NCI-H128 (cell line): ENCODE results near the gene TNNI3K.

Source experiments
- DNase-seq: peaks from one replicate; lab custom pipeline; 2025; ENCODE audit not compliant: unreplicated experiment; lab: John Stamatoyannopoulos, UW

Gene TNNI3K

DNA sequence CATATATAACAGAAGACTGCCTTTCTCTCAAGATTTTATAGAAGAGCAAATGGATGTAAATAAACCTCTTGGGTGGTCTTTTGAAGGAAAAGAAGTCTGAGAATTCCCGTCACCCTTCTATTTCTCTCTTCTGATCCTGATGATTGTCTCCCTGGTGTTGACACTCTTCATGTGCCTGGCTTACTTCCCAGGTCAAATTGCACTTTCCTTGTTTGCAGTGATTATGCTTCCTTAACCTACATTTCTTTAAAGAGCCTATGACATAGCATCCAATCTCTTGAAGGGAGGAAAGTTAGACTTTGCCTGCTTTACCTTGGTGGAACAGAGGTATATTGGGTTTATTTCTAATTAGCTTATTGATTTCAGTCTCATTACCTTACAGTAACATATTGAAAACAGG, 197.1 kb downstream of the TNNI3K start:
- DNase-seq = no peak

DNA sequence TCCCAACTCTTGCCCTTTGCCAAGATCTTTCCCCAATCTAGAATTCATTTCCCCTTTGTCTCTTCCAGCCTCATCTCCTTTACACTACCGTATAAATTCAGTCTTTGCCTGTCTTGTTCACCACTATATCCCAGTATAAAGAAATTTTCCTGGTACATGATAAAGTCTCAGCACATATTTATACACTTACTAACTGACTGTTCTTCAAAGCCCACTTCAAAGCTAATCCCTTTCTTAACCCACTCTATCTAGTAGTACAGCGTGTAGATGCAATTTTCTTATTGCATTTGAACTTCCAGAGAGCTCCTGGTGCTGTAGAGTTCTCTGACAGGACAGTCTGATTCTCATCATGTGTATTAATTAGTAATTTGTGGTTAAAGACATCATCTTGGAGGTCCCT, 199.1 kb downstream of the TNNI3K start:
- DNase-seq = no peak

DNA sequence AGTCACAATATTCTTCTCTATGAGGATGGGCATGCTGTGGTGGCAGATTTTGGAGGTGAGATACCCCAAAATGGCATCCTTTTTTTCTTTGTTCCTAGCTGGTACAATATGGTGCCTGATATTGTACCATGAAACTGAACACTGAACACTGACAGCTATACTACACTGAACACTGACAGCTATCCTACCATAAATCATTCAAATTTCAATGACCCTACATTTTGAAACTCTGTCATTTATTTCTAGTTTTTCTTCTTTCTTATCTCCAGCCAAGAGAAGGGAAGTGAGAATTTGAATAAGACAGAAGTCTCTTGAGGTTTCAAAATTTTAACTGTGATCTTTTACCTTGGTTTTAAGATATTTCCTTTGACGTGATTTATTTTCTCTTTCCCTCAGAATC, 200.9 kb downstream of the TNNI3K start:
- DNase-seq = no peak

DNA sequence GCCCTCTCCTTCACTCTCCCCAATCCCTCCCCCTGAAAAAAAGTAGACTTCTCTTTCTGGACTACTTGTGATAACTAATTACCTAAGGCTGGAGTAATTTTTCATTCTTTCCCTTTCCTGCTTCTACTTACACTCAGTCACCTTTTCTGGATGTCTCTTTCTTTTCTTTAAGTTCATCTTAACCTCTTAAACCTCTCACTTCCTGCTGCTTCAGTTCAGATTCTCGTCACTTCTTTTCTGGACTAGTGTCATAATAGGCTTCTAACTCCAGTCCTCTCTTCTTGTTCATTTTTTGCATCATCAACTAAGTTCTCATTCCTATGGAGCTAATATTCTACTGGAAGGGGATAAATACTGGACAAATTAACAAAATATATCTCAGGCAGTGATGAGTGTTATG, 201.8 kb downstream of the TNNI3K start:
- no peak for DNase-seq

DNA sequence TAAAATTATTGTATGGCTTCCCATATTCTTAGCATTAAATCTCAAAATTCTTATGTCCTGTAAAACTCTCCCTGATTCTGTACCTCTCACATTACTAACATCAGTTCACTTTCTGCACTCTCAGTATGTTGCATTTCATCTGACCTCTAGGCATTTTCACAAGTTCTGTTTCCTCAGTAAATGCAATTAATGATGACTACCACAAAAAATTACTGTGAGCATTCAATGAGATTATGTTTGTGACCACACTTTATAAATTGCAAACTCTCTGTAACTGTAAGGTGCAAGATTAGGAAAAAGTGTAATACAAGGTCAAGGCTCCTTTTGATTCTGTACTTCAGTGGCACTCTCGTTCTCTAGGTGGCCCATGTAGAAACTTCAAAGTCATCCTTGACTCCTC, 216.8 kb downstream of the TNNI3K start:
- DNase-seq = no peak

DNA sequence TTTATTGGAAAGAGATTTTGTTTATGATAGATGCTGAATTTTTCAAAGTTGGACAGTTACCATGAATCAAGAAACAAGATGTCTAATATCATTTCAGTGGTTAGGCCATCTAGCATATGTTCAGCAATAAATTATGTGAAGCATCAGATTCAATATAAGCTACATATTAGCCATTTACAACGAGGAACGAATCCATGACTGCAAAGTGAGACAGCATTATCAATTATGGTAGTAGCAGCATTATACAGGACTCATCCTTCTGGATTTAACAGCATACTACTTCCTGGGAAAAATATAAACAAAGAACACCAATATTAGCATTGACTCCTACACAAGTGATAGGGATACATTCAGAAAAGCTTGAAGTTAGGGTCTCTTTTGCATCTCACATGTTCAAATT, 218.1 kb downstream of the TNNI3K start:
- no peak for DNase-seq

DNA sequence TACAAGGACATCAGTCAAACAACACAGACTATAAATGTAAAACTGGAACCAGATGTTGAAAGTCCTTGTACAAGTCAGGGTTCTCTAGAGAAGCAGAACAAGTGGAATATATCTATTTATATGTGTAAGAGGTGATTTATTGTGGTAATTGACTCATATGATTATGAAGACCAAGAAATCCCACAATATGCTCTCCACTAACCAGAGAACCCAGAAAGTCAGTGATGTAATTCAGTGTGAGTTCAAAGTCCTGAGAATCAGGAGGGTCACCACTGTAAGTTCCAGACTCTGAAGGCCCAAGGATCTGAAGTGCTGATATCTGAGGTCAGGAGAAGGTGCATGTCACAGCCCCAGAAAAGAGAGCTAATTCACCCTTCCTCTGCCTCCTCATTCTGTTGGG, 220.2 kb downstream of the TNNI3K start:
- no peak for DNase-seq

DNA sequence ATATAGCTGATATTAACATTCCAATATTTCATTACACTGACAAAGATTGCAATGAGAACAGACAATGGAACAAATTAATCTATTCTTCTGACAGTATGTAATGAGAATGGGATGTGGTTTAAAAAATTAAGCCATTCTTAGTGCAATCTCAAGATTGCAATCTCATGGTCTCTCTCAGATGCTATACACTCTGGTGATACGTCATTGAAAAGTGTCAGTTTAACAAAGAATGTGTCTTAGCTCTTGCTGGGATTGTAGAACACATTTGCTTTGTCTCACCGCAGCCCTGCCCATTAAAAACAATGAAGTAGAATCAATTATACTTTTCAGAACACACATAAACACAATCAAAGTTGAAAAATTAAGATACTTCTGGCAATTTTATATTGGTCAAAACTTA, 222.1 kb downstream of the TNNI3K start:
- no peak for DNase-seq

DNA sequence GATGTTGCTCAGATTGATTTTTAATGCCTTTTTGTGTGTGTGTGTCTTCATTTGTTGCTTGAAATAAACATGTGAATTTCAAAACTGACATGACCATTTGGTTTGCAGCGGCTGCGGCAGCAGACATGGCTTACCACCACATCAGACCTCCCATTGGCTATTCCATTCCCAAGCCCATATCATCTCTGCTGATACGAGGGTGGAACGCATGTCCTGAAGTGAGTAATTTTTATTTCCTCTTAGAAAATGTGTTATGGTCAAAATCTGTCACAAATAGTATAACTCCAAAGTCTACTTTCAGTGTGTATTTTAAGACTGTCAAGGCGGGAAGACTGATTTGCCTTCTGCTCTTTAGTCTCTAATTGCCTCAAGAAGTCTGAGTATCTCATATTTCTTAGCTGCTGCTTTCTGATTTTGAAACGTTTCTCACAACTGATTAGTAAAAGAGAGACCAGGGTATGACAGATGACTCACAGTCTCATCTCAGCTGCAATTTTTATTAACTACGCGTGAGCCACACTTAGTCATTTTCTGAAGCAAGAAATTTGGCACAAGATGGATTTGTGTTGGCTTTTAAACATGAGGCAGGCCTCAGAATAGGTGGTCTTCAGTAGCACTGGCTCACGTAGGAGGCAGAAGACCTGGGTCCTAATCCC, 228.3 kb downstream of the TNNI3K start:
- DNase-seq = no peak

DNA sequence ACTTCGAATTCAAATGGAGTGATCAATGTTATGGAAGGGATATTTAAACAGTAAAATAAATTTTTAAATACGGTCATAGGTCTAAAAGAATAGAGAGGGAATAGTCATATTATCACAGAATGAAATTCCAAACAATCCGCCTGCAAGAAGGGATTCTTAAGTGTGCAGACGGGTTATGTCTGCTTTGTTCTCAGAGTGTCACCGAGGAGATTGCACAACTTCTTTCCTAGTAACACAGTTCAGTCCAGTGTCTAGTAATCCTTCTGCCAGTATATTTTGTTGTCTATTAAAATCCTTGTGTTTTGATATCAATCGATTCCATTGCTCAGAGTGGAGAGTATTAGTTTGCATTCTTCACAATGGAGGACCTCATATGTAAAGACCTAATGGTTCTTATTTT, 228.8 kb downstream of the TNNI3K start:
- no peak for DNase-seq

DNA sequence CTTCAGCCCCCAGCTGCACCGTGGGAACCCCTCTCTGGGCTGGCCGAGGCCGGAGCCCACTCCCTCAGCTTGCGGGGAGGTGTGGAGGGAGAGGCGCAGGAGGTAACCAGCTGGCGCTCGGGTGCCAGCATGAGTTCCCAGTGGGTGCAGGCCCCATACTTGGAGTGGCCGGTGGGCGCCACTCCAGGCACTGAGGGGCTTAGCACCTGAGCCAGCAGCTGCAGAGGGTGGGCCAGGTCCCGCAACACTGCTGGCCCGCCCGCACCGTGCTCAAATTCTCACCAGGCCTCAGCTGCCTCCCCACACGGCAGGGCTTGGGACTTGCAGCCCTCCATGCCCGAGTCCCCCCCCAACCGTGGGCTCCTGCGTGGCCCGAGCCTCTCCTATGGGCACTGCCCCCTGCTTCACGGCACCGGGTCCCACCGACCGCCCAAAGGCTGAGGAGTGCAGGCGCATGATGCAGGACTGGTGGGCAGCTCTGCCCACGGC, 230.1 kb downstream of the TNNI3K start:
- DNase-seq = no peak

DNA sequence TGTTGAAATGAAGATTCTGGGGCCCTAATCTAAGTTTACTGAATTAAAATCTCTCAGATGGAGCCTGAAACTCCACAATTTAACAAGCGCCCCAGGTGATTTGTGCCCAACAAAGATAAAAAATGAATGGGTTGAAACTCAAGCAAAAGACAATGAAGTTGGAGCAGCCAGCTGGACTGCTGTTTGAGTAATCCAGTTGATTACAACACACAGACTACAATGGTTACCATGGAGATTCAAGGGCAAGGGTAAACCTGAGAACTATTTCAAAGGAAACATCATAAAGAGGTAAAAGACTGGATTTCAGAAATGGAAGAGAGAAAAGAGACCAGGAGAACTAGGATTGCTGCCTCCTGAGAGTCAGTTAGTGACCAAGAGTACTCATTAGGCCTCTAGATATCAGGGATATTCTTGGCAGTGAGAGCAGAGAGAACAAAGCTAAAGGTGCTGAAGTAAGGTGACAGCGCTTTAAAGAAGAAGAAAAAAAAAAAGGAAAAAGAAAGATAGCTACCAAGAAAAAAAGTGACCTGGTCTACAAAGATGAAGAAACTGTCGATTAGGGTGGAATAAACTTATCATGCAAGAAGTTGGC, 232.7 kb downstream of the TNNI3K start:
- no peak for DNase-seq

DNA sequence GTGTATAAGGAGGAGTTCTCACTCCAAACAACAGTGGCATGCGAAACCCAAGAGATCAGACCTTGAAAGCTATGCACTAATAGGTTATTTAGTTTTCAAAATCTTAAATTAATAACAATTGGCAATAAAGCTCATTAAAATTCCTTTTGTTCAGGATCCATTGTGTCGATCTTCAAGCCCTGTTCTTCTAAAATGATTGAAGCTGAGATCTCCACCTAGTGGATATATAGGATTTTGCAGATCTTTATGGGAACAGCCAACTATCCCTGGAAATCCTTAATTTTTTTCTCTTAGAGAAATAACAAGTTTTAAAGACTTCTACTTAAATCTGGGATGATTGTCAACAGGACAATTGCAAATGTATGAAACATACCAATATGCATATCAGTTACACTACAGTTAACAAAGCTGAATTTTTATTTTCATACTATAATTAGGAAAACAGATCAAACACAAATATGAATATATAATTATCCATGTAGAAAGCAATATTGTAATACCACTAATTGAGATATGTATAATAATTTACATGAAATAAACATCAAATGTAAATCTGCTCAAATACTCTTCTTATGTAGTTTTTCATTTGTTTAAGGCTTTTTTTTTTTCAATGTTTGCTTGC, 233.9 kb downstream of the TNNI3K start:
- no peak for DNase-seq

DNA sequence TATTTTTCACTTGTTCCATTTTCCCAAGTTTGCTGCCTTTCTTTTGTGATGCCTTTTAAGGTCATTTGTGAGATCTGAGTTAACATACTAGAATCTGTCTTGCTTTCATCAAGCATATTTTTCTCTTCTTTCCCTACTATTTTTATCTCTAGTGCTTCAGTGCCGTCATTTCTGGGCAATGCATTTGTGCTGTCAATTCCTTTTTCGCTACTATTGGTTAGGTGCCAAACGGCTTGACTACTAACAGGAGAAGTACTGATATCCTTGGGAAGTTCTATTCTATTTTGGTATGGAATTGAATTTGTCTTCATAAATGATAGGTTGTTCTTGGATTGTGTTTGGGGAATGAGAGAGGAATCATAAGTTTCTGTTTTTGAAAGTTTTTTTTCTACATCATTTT, 235.1 kb downstream of the TNNI3K start:
- no peak for DNase-seq

DNA sequence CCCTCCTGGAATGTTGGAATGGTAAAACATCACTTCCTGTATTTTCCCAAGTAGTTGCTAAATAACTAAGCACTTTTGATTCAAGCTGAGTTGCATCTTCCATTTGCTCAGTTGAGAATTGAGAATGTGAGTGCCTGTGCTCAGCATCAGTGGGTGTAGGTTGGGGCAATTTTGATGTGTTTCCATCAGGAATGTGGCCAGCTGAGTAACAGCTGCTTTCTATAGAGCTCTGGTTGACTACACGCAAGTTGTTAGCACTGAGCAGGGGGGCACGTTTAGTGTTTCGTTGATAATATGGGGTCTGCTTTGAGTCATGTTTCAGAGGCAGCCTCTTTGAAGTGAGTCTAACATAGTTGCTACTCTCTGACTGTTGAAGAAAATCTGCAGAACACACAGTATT, 235.7 kb downstream of the TNNI3K start:
- no peak for DNase-seq

DNA sequence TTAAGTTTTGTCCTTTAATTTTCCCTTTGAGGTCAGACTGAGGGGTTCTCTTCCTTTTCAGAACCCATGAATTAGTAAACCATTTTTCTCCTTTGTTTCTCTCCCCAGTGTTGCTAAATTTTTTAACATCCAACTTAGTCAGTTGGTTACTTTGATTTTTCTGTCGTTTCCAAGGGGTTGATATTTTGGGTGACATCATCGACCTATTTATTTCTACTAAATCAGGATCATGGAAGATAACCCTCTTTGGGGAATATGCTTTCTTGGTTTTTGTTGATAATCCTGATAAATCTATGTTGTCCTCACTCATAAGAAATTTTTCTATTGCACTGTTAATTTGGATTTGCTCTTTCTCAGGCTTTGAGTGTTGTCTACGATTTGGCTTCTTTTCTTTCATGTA, 236.3 kb downstream of the TNNI3K start:
- DNase-seq = no peak

DNA sequence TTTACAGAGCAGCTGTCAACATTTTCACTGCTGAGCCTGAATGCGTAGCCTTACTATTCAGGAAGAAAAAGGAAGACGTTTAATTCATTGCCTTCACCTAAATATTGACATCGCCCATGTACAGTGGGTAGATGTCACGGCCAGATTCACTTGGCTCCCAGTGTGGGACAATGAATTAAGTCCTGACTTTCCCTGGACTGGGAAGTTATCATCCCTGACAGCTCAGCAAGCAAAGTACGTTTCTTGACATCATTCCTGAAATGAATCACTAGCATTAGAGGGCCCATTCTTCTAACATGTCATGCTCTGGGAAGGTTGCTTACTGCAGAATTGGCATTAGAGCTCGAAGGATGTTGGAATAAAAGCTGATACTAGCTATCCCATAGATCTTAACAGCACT, 239.4 kb downstream of the TNNI3K start:
- no peak for DNase-seq

DNA sequence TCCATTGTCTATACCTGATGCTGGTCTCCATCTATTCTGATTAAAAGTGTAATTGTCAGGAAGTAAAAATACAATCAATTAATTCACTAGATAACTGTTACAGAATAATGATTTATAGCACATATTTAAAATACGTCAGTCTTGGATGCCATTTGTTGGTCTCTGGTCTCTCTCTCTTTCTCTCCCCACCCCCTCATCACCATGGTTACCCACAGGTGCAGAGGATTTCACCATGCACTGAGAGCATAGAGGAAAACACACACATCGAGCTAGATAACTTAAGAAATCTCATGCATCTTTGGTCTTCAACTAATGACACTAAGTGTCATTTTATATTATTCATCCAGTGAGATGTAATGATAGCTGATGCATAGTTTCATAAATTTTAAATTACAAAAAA, 243.8 kb downstream of the TNNI3K start:
- no peak for DNase-seq

DNA sequence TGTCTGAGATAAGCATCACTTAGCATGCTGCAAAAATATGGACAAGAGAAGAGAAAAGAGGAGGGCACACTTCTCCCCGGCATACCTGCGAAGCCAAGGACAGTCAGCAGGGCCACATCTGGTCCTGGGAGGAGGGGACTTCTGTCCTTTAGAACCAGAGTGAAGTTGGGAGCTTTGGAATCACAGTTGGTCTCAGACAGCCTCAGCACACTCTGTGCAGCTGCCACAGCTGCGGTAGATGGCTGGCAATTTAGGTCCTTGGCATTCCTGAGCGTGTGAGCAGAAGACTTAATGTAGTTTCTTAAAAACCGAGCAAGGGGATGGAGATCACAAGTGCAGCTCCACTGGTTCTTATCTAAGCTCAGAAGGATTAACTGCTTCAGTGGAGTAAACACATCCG, 244.9 kb downstream of the TNNI3K start:
- no peak for DNase-seq

DNA sequence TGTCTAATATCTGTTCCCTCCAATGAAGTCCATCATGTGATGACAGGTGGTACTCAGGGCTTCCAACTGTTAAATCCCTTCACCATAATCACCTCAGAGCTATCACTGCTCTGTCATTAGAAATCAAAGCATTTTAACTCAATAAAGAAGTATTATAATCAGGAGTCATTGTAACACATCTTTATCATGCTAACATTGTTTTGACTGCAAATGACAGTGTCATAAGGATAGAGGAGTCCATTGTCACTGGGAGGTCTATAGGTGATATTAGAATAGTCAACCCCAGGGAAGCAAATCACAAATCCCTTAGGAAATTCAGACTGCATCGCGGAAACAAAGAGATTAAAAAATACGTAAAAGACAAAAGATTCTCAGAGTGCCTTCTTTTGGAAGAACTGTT, 246.4 kb downstream of the TNNI3K start:
- no peak for DNase-seq

DNA sequence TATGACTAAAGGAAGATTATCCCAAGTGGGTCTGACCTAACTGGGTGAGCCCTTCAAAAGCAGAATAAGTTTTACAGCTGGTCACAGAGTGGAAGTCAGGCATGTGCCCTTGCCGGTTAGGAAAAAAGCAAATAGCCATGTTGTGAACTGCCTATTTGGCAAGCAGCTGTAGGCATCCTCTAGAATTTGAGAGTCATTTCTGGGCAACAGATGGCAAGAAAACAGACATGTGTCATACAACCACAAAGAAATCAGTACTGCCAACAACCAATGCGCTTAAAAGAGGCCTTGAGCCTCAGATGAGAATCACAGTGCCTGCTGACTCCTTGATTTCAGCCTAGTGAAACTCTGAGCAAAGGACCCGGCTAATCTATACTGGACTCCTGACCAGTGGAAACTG, 250.4 kb downstream of the TNNI3K start:
- DNase-seq = no peak

DNA sequence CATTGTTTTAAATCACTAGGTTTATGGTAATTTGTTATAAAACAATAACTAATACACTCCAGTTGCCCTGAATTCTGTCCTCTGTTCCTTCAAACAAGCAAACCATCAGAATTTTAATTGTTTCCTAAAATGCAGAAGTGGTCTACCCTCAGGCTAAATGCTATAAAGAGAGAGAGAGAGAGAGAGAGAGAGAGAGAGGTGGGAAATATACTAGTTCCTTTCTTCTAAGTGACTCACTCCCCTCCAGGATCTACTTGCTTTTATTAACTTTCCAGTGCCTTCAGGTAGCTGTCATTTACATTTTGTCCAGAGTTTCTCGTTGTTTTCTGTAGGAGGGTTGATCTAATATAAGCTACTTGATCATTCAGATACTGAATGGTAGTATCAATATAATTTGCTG, 250.8 kb downstream of the TNNI3K start:
- DNase-seq = no peak

DNA sequence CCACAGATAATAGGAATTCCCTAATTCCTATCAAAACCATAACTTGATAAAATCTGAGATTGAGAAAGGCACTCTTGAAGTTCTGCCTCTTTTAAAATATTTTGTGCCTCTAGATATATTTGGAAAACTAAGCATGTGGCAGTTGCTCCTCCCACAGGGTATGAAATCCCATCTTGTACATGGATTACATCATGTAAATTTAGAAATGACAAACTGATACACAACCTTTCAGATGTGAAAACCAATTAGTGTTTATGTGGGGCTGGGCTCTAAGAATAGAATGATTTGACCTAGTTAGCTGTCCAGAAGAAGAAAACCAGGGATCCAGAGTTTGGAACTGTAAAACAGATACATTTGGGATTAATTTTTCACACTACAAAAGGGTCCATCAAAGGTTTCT, 261.5 kb downstream of the TNNI3K start:
- DNase-seq = no peak
